HL-60 (cell line): ENCODE data around the gene MYADML2.

Experiments used
- CTCF ChIP-seq: IDR thresholded peaks from one replicate; pipeline ENCODE4 v1.5.1; 2011; ENCODE audit warnings: low read length, control low read depth, inconsistent platforms; ENCODE audit not compliant: insufficient read depth
- GABPA ChIP-seq: IDR thresholded peaks from 2 replicates; pipeline ENCODE4 v1.6.1; 2012; ENCODE audit warnings: low read depth
- POLR2AphosphoS5 ChIP-seq: IDR thresholded peaks from 2 replicates; pipeline ENCODE4 v1.6.1; 2012; ENCODE audit warnings: low read depth
- TF ChIP-seq, protein P1 (sequence below): IDR thresholded peaks from 2 replicates; pipeline ENCODE4 v1.6.1; 2012; ENCODE audit warnings: low read depth; ENCODE audit not compliant: insufficient replicate concordance

DNA sequence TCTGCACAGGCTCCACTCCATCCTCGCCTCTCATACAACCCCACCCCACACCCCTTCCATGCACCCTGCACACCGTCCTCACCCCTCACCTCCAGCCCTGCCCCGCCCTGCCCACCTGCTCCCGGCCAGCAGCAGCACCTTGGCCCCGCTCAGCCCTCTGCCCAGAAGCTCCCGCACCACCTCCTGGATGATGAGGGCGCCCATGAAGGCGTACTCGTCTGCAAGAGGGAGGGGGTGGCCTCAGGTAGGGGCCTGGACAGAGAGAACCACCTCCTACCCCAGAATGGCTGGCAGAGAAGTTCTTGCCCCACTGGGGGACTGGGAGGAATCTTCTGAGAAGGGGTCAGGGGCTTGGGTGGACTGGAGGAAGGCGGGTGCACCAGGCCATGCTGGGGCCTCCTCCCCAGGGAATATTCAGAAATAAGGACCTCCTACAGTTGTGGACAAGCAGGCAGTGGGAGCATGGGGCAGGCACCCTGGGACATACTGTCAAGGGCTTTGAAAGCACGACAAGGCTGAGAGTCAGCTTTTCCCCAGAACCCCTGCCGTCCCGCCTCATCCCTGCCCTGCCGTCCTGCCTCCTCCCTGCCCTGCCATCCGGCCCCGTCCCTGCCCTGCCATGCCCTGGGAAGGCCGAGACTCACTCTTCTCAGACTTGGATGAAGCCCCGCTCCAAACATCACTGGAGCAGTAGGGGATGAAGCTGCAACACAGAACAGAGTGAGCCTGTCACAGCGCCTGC lies 10.8 kb upstream of the MYADML2 start:
- TF ChIP-seq CTCF, result no peak
- TF ChIP-seq POLR2AphosphoS5, result no peak
- TF ChIP-seq, protein P1, sequence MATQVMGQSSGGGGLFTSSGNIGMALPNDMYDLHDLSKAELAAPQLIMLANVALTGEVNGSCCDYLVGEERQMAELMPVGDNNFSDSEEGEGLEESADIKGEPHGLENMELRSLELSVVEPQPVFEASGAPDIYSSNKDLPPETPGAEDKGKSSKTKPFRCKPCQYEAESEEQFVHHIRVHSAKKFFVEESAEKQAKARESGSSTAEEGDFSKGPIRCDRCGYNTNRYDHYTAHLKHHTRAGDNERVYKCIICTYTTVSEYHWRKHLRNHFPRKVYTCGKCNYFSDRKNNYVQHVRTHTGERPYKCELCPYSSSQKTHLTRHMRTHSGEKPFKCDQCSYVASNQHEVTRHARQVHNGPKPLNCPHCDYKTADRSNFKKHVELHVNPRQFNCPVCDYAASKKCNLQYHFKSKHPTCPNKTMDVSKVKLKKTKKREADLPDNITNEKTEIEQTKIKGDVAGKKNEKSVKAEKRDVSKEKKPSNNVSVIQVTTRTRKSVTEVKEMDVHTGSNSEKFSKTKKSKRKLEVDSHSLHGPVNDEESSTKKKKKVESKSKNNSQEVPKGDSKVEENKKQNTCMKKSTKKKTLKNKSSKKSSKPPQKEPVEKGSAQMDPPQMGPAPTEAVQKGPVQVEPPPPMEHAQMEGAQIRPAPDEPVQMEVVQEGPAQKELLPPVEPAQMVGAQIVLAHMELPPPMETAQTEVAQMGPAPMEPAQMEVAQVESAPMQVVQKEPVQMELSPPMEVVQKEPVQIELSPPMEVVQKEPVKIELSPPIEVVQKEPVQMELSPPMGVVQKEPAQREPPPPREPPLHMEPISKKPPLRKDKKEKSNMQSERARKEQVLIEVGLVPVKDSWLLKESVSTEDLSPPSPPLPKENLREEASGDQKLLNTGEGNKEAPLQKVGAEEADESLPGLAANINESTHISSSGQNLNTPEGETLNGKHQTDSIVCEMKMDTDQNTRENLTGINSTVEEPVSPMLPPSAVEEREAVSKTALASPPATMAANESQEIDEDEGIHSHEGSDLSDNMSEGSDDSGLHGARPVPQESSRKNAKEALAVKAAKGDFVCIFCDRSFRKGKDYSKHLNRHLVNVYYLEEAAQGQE, result no peak
- no peak for TF ChIP-seq GABPA
